Thoracic aorta (tissue), 2 donors: ENCODE data around the gene SCYGR1. TPM values are rescaled to one million over a fixed set of nuclear protein-coding genes. Genes with fewer than 3 reads are reported as not detected.

ENCODE experiments used
- ATAC-seq: fragments of 150-250 bp; one replicate; pipeline ENCODE4 v1.8.0; 2017; ENCODE audit warnings: low read depth; ENCODE audit not compliant: insufficient number of reproducible peaks, low FRiP score
- DNase-seq: peaks from one replicate; pipeline ENCODE4 v3.0.0-alpha.2; 2020; ENCODE audit warnings: low spot score
- H3K27ac ChIP-seq, 2 donors: fragments of 200-600 bp; sonication (generic); 1 replicate in 1 of 2; 2 replicates in 1 of 2; pipeline ENCODE4 v1.5.1; 2016; ENCODE audit warnings: mild to moderate bottlenecking in 2 of 2, moderate library complexity in 2 of 2
- H3K27me3 ChIP-seq: fragments of 200-600 bp; sonication (generic); replicated peaks from 2 replicates; pipeline ENCODE4 v1.6.0; 2016; ENCODE audit warnings: mild to moderate bottlenecking; ENCODE audit not compliant: insufficient read depth
- H3K36me3 ChIP-seq: fragments of 200-600 bp; sonication (generic); one replicate; pipeline ENCODE4 v1.5.1; 2016
- H3K4me1 ChIP-seq, 2 donors: fragments of 200-600 bp; sonication (generic); 1 replicate in 1 of 2; 2 replicates in 1 of 2; pipeline versions ENCODE4 v1.5.1 to v1.6.0; 2016; ENCODE audit warnings: low read depth in 2 of 2, mild to moderate bottlenecking in 1 of 2; ENCODE audit not compliant: control insufficient read depth in 1 of 2
- H3K4me3 ChIP-seq: fragments of 200-600 bp; sonication (generic); 2 replicates; pipeline ENCODE4 v1.5.1; 2016; ENCODE audit warnings: mild to moderate bottlenecking
- H3K9me3 ChIP-seq: fragments of 200-600 bp; sonication (generic); 2 replicates; pipeline ENCODE4 v1.5.1; 2016
- CTCF ChIP-seq: fragments of 200-600 bp; sonication (generic); IDR thresholded peaks from one replicate; pipeline ENCODE4 v1.5.1; 2019; ENCODE audit warnings: antibody characterized with exemption
- total RNA-seq, 2 donors: library from RNA; depleted of rRNA; stranded (reverse); fragments of >200 nt; gene quantifications; one replicate each; pipeline versions ENCODE4 v1.1.0 to v1.2.3, GENCODE V29; 2016

The SCYGR1 gene
- total RNA-seq, 2 donors from 2014 or later = not detected

- DNase-seq (no peak), ATAC-seq (no peak)
- Histone ChIP-seq H3K9me3 (no peaks in the 10 kb centered on the region), H3K4me3 (no peak overlapping the region), H3K27me3 (no peaks in the 10 kb centered on the region), H3K27ac (no peak overlapping the region), H3K4me1 (peaks cover 6 to 15% of the 10 kb centered on the region in 2 donors), H3K36me3 (no peaks in the 10 kb centered on the region)
- no peak for TF ChIP-seq CTCF
Measured at GRCh38 chr2:227414846-227415245, 27.1 kb upstream of the SCYGR1 start.

- peaks cover 6 to 15% of the 10 kb centered on the region in 2 donors for H3K4me1 ChIP-seq
- no peaks in the 10 kb centered on the region for H3K27me3 ChIP-seq
- H3K4me3 ChIP-seq = no peak overlapping the region
- H3K36me3 ChIP-seq = no peaks in the 10 kb centered on the region
- ATAC-seq (no peak), DNase-seq (no peak)
- H3K9me3 ChIP-seq = no peaks in the 10 kb centered on the region
- no peak overlapping the region for H3K27ac ChIP-seq
- TF ChIP-seq CTCF = no peak
Measured at GRCh38 chr2:227413371-227413770, 25.6 kb upstream of the SCYGR1 start.

DNA sequence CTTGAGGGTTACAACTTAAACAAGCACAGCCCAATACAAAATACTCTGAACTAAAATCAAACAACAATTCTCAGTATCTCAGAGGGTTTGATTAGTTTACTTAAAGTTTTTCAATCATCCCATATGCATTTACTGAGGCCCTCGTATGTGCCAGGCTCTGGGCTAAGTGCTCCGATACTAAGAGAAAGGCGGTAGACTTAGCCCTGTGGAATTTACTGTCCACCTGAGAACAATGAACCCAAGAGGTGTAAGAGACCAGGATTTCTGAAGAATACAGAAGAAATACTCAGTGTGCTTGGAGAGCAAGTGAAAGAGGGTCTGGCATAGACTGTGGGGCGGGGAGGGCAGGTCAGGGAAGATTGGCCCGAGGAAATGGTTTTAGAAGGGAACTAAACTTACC is 25.1 kb upstream of the SCYGR1 start:
- Histone ChIP-seq H3K4me1 (peaks cover 6 to 15% of the 10 kb centered on the region in 2 donors), H3K27me3 (no peaks in the 10 kb centered on the region), H3K4me3 (no peak overlapping the region), H3K27ac (no peak overlapping the region), H3K9me3 (no peaks in the 10 kb centered on the region), H3K36me3 (no peaks in the 10 kb centered on the region)
- TF ChIP-seq CTCF = no peak
- DNase-seq = no peak
- no peak for ATAC-seq

DNA sequence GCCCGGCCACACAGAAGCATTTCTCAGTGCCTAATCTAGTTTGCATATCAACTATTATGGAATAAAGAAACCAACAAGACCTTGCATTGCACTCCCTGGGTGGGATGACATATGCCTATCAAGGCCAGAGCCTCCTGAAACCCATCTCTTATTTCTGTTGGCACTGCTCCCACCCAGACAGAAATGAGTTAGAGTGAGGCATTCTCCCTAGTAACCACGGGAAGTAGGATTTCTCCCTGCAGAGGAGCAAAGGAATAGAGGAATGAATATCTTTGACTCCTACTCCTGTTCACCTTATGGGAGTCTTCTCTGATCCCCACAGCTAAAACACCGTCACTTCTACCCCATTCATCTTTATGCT is 24.2 kb upstream of the SCYGR1 start:
- no peak overlapping the region for H3K4me3 ChIP-seq
- no peaks in the 10 kb centered on the region for H3K36me3 ChIP-seq
- no peak overlapping the region for H3K27ac ChIP-seq
- H3K9me3 ChIP-seq = no peaks in the 10 kb centered on the region
- no peak for TF ChIP-seq CTCF
- no peaks in the 10 kb centered on the region for H3K27me3 ChIP-seq
- ATAC-seq (no peak), DNase-seq (no peak)
- H3K4me1 ChIP-seq = peaks cover 8 to 20% of the 10 kb centered on the region in 2 donors

DNA sequence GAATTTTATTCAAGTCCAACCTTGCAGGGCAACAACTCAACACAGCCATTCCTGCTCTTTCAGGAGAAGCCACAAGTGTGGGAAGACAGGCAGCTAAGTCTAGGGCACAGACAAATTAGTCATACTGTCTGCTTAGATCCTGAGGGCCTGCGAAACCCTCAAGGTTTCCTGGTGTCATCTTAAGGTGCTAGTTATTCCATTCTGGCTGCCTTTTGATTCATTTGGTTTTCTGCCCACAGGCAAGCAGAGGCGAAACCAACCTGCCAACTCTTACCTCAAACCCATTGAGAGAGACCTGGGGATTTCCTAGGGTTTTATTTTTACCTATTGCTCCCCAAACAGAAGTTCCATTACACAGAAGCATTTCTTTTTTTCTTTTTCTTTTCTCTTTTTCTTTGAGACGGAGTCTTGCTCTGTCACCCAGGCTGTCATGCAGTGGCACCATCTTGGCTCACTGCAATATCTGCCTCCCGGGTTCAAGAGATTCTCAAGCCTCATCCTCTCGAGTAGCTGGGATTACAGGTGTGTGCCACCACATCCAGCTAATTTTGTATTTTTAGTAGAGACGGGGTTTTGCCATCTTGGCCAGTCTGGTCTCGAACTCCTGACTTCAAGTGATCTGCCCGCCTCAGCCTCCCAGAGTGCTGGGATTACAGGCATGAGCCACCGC is 23.7 kb upstream of the SCYGR1 start:
- TF ChIP-seq CTCF = no peak
- no peak overlapping the region for H3K4me3 ChIP-seq
- no peak for ATAC-seq
- no peaks in the 10 kb centered on the region for H3K9me3 ChIP-seq
- H3K27ac ChIP-seq = no peak overlapping the region
- no peaks in the 10 kb centered on the region for H3K27me3 ChIP-seq
- peaks cover 11 to 25% of the 10 kb centered on the region in 2 donors for H3K4me1 ChIP-seq
- DNase-seq = no peak
- no peaks in the 10 kb centered on the region for H3K36me3 ChIP-seq
